DMS 273 treated with DMSO at 0.1 percent for 48 hours (cell line): ENCODE data around the gene TXNRD1.
"Not testable (repeated sequence)": the region's sequence is repeated elsewhere in the genome, so short reads cannot be mapped to it uniquely, and the experiment has no call there.

ENCODE experiments used
- DNase-seq: peaks from one replicate; lab custom pipeline; 2025; lab: John Stamatoyannopoulos, UW

Gene TXNRD1

DNA sequence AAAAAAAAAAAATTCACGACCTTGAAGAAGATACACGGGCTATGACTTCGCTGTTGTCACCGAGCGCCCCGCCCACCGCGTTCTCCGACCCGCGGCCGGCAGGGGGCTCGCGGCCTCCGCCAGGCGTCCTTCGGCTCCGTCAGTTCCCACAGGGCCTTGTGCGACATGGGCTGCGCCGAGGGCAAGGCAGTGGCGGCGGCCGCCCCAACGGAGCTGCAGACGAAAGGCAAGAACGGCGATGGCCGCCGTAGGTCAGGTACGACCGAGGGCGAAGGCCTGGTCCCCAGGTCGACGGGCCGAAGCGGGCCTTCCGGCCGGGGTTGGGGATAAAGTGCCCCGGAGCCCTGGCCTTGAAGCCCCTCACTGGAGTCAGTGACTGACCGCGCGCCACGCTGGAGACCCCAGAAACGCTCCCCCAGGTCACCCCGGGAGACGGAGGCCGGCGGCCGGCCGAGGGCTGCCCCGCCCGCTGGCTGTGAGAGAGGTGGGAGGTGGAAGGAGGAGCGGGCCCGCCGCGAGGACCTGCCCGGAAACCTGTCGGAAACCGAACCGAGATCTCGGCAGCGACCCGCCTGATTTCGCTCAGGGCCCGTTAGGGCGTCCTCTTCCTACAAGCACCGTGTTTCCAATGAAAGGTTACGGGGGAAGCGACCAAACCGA, at the start of gene TXNRD1:
Gene TXNRD1, plus strand, starts transcription at position 142 of the 660 bp plus-strand sequence. Its CDS starts 24 bp downstream, at position 166.
- DNase-seq, result no peak

DNA sequence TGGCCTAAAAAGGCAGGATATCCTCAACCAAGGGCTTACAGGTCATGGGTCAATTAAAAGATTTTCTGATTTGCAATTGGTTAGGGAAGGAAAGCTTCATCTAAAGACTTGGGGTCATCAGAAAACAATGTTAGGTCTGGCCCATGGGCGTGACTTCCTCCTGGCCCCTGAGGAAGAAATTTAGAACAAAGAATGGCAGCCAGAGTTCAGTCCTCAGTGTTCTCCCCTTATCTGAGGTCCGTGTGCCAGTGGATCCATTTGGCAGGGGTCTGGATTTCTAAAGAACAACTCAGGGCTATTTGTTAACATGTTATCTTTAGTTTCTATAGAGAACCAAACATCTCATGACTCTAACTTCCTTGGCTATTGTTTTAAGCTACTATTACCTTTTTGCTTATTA, 49.8 kb upstream of the TXNRD1 start:
- no peak for DNase-seq

DNA sequence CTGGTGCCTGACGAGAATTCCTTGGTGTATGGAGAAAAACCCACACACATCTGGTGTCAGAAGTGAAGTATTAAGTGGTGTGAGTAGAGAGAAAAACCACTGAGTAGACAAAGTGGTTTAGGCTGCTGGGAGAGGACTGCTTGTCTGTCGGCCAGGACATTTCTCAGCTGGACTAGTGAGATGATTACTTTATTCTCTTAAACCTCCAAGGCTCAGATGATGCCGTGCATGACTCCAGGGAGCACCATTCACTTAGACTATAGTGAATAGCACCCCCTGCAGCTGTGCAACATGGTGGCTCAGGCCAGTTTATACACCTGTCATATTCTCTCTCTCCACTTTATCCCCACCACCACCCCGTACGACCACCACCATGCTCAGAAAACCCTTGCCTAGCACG, 49.1 kb upstream of the TXNRD1 start:
- DNase-seq, result no peak

DNA sequence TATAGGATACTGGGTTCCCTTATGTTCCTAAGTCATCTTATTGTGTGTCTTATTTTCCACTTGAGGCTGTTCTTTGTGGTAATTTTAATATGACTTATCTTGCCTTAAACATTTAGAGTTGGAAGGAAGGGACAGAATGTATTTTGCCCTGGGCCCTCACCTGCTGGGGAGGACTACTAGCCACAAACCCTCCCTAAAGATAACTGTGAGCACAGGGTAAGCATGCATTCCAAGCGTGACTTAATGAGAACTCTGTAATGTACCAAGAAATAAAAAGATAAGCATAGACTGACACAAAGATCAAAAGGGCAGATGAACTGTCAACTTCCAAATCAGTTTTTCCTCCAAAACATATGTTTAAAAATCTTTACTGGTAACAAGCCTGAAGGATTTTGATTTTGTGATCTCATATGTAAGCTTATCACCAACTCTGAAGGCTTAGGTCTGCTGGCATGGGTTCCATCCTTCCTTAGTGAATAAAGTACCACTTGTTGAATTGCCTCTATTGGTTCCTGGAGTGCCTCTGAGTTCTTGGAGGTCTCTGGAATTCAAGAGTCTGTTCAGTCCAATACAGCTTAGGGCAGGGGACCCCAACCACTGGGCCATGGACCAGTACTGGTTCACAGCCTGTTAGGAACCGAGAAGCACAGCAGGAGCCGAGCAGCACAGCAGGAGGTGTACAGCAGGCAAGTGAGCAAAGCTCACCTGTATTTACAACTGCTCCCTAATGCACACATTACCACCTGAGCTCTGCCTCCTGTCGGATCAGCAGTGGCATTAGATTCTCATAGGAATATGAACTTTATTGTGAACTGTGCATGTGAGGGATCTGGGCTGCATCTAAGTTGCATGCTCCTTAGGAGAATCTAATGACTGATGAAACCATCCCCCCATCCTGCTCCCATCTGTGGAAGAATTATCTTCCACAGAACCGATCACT, 47.8 kb upstream of the TXNRD1 start:
- DNase-seq, result no peak

DNA sequence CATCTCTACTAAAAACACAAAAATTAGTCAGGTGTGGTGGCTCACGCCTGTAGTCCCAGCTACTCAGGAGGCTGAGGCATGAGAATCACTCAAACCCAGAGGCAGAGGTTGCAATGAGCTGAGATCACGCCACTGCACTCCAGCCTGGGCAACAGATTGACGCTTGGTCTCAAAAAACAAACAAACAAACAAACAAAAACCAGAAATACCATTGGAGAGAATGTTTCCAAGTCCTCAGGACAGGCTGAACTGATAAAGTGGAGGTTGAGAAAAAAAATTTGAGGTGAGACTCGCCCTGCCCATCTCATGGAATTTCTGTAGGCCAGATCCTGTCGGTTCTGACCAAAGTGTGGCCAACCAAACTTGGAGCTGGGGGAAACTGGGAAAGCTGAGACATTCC, 47.0 kb upstream of the TXNRD1 start:
- DNase-seq, result no peak

DNA sequence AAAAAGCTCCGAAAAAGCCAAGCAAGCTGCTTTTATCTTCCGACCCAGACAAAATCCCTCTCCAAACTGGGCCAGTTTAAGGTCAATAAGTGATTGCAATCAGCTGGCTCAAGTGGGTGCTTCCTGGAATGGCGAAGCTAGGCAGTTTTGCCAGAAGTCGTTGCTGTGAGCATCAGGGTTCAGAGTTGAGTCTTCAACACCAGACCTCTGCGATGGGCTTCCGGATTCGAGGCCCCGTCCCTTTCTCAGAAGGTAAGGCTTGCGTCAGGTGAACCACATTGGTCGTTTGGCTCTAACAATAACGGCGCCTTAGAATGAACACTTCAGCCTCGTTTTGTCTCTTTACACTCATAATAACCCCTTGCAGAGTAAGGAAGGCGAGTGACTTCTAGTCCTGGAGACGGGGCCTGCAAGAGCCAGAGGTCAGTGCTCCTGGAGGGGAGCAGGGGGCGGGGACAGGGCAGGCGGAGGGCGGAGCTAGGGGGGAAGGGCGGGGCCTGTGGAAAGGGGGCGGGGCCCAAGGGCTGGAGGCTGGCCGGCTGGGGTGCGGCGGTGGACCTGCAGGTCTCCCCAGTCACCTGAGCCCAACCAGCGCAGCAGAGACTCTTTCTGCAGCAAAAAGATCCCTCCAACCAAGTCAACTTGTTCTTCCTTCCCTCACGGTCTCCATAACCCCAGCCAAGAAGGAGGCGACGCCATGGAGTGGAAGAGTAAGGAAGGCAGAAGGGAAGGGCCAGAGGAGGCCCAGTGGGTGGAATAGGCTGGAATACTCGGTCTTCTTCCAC, 43.6 kb upstream of the TXNRD1 start:
- DNase-seq, result no peak

DNA sequence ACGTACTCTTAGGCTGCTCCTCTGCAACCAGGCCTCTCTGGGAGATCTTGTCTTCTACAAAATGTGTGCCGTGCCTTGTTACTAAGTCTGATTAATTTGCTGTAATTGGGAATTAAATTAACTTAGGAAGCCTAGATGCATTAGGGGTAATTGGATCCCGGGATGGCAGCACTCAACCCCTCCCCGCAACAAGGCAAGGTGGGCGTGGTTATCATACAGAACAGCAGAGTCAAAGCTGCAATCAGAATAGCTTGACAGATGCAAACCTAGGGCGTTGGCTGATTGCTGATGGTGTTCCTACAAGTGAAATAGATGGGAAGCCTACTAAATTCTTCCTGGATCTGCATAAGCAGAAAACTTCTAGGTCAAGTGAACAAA, 43.0 kb upstream of the TXNRD1 start:
- DNase-seq, result no peak

DNA sequence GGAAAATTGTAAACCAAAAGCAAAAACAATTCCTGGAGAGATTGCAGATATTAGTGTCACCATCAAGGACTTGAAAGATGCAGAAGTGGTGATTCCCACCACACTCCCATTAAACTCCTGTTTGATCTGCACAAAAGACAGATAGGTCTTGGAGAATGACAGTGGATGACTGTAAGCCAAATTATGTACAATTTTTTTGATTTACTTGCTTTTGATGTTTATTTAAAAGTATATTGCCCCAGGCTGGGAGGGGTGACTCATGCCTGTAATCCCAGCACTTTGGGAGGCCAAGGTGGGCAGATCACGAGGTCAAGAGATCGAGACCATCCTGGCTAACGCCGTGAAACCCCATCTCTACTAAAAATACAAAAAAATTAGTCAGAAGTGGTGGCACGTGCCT, 41.8 kb upstream of the TXNRD1 start:
- not testable (repeated sequence) for DNase-seq

DNA sequence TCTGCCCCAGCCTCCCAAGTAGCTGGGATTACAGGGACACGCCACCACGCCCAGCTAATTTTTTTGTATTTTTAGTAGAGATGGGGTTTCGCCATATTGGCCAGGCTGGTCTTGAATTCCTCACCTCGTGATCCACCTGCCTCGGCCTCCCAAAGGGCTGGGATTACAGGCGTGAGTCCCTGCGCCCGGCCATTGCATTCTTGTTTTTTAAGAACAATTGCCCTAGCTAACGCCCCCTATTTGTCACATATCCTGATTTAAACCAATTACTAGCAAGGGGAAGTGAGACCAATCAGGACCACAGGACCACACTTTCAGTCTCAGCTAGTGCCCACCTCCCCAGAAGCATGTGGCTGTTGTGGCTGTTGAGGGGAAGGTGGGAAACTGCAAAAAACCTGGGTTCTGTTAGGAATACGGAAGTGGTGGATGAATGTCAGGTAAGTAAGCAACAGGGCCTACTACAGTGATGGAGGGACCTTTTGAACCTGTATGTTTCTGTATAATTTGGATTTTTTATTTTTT, 39.8 kb upstream of the TXNRD1 start:
- DNase-seq, result no peak

DNA sequence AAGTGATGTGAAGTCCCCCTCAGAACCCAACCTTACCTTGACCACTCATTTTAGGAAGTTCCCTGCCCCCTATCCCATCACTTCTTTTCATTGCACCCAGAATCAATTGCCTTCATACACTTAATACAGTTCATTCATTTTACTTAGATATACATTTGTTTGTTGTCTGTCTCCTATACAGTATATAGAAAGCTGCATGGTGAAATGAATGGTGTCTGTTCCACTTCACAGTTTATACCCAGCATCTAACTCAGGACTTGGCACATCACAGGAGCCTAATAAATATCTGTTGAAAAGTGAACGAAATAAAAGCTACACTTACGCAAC, 38.3 kb upstream of the TXNRD1 start:
- DNase-seq, result no peak

DNA sequence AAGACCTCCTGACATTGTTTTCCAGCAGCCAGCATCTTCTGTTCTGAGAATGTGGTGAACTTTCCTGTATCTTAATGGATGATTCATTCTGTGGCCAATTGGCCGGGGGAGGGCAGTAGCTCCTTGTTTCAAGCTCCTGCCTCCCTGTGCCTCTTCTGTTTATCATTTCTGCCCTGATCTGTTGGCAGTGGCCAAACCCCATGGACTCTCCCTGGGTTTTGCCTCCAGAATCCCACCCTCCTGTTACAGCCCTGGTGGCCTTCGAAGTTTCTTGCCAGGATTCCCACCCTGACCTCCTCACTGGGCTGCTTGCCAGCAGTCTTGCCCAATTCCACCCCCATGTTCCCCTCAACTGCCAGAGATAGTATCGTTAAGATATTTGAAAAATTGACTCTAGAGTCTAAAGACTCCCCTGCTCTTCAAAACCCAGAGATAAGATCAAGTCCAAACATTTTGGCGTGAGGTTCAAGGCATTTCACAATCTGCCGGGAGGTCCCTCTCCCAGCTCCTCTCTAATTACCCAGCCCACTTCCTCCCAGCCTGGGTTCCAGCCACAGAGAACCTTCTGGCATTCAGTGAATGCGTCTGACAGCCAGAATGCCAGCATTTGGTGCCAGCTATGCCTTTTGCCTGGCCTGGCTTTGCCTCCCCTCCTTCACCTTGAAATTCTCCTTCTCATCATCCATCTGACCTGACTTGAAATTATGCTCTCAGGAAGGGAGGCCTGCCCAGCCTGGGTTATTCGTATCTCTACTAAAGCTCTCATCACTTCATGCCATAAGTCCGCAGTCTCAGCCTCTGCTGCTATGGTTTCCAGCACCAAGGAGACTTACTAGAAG, 37.7 kb upstream of the TXNRD1 start:
- DNase-seq, result no peak

DNA sequence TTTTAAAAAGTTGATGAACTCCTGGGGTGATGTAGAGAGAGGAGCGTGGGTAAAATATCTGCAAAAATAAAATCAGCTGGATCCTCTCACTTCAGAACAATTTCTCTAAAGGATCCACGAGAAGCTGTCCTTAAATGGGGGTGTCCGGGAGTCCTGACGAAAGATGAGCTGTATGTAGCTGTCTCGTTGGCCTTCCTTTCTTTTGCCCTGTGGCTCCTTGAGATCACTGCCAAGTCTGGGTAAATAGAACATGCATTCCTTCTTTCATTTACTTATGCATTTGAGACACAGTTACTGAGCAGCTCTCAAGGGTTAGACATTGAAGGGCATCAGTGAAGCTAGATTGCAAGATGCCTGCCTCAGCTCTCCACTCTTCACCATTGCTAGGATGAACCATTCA, 35.2 kb upstream of the TXNRD1 start:
- no peak for DNase-seq

DNA sequence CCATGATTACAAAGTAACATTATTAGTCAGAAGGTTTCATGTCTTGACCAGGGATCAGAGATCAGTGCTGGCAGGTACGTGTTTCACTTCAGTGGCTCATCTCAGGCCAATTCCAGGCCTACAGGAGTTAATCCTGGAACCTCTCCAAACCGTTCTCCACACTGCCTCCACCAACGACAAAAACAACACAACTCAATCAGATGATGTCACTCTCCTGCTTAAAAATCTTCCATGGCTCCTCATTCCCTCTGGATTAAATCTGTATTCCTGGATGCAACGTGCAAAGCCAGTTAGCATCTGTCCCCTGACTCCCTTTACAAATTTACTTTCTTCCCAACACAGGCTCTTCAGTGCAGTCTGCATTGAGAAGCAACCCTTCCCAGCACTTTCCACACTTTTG, 34.3 kb upstream of the TXNRD1 start:
- no peak for DNase-seq

DNA sequence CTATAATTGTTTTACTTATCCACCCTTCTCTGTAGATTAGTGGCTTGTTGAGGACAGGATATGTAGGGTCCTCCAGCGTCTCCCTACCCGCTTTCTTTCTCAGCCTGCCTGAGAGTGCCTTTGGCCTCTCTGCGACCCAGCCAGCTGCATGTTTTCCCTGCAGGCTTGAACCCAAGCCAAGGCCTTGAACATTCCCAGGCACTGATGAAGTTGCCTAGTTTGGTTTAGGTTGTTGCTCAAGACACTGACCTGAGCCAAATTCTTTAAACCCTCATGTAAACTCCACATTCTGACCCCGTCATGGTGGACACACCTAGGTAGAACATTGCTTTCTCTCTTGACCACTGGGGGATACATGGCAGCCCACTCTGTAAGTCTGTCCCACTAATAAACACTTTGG, 33.4 kb upstream of the TXNRD1 start:
- DNase-seq, result no peak

DNA sequence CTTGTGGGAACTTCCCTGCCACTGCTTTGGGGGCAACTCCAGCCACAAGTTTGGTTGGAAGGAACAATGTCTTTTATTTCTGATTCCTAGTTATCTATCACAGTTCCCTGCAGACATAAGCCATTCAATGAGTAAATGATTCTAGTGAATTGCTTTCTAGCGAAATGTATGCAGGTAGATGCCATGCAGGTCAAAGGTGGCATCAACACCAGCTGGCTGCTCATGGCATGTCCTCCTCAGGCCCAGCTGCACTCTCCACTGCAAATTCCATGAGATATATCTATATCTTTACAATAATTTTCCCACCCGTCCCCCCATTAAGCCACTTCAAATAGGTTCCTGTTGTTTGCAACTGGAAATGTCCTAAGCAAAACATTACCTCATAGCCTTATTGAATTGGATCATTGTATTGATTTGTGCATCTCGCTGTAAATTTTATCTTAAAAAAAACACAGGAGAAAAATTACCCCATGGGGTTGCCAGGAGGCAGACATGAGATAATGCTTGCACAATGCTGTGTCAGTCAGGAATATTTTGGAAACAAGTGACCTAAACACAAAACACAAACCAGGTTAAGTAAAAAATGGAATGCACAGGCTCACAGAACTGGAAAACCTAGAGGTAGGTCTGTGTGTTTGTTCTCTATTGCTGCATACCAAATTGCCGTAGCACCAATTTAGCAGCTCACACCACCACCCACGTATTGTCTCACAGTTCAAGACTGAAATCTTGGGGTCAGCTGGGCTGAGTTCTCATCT, 32.8 kb upstream of the TXNRD1 start:
- no peak for DNase-seq

DNA sequence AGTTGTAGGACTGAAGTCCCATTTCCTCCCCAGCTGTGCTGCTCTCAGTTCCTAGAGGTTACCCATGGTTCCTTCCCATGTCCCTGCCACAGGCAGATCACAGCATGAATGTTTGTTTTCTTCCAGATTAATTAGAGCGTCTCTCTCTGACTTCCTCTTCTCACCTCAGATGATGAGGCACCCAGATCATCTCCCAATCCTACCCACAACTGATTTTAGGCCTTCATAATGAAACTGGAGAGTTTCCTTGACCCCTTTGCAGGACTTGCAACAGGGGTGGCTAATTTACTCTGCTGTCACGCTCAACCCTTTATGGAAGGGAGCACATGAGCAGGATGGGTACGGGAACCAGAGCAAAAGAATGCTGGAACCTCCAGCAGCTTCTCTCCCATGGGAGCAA, 32.1 kb upstream of the TXNRD1 start:
- no peak for DNase-seq

DNA sequence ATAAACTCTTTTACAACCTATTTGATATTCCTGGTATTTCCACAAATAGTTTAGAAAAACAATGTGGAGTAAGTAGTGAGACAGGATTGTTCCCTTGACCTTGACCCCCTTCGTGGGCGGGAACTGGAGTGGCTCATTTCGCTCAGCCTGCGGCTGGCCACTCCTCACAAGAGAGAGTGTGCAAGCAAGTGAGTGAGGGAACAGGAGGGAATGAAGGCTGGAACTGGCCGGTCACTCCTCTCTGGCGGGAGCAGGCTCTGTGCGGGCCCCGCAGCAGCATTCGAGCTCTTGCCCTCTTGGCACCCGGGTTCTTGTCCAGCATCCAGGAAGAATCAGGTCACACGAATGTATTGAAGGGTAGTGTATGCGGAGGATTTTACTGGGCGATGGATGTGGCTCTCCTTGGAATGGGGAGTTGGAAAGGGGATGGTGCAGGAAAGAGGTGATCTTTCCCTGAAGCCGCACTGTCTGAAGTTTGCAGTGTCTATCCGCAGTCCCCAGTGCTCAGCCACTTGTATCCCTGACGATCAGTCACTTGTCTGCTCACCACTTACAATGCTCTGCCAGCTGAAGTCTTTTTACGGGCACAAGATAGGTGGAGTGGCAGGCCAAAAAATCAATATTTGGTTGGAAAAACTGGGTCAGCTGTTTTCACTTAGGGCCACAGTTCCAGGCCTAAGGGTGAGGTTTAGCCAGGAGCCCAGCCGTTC, 28.0 kb upstream of the TXNRD1 start:
- DNase-seq, result no peak

DNA sequence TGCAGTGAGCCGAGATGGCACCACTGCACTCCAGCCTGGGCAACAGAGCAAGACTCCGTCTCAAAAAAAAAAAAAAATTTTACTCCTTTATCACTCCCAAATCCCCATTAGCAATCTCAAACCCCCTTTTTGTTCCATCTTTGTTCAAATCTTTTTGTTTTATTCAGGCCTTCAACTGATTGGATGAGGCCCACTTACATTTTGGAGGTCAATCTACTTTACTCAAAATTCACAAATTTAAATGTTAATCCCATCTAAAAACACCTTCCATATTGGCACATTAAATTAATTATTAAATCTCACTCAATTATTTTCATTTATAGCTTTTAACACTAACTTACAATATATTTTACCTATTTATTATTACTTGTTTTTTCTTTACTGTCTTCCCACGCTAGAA, 27.0 kb upstream of the TXNRD1 start:
- no peak for DNase-seq

DNA sequence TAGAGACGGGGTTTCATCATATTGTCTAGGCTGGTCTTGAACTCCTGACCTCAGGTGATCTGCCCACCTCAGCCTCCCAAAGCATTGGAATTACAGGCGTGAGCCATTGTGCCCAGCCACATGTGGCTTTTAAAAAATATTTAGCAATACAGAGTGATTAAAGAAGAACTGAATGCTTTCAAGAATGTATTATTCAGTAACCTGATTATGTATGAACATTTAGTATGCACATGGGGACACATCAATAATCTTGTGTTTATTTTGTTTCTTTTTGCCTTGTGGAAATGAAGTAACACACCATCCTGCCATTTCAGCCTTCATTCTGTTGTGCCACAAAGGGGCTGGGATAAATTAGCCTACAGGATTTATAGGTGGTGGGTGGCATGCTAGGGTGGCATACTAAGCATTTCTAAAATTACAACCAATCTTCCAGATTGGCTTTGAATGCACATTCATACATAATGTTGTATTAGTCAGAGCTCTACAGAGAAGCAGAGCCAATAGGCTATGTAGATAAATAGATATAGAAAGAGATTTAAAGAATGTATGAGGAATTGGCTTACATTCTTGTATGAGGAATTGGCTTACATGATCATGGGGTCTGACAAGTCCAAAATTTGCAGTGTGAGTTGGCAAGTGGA, 25.5 kb upstream of the TXNRD1 start:
- no peak for DNase-seq

DNA sequence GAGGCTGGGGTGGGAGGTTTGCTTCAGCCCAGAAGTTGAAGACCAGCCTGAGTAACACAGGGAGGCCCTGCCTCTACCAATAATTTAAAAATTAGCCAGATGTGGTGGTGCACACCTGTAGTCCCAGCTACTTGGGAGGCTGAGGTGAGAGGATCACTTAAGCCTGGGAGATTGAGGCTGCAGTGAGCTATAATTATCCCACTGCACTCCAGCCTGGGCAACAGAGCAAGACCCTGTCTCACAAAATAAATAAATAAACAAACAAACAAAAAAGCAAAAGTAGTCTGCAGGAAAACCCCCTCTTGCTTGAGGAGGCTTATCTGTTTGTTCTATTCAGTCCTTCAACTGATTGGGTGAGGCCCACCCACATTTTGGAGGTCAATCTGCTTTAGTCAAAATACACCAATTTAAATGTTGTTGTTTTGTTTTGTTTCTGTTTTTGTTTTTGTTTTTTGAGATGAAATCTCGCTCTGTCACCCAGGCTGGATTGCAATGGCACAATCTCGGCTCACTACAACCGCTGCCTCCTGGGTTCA, 24.9 kb upstream of the TXNRD1 start:
- no peak for DNase-seq
